Trophoblast cell (in vitro differentiated cells and primary cell): ENCODE results near the gene MAN1C1.

Source experiments
- DNase-seq, 2 donors: peaks; one replicate each; pipeline ENCODE4 v3.0.0-alpha.2; 2016
- H2AFZ ChIP-seq: 2 replicates; pipeline ENCODE4 v1.6.1; 2013; ENCODE audit warnings: low read length, moderate library complexity, mild to moderate bottlenecking; ENCODE audit not compliant: insufficient read depth, poor library complexity
- H2AK5ac ChIP-seq: 2 replicates; pipeline ENCODE4 v1.6.1; 2013; ENCODE audit warnings: mild to moderate bottlenecking, low read length
- H2BK120ac ChIP-seq: 2 replicates; pipeline ENCODE4 v1.6.1; 2013; ENCODE audit warnings: low read length, mild to moderate bottlenecking, moderate library complexity; ENCODE audit not compliant: insufficient read depth, poor library complexity
- H2BK12ac ChIP-seq: 2 replicates; pipeline ENCODE4 v1.6.1; 2013; ENCODE audit warnings: mild to moderate bottlenecking, low read length, moderate library complexity
- H2BK5ac ChIP-seq: 2 replicates; pipeline ENCODE4 v1.6.1; 2013; ENCODE audit warnings: low read length, low read depth, moderate library complexity, mild to moderate bottlenecking; ENCODE audit not compliant: poor library complexity
- H3K14ac ChIP-seq: 2 replicates; pipeline ENCODE4 v1.6.1; 2013; ENCODE audit warnings: mild to moderate bottlenecking, low read length
- H3K18ac ChIP-seq: 2 replicates; pipeline ENCODE4 v1.6.1; 2013; ENCODE audit warnings: mild to moderate bottlenecking, low read length
- H3K23ac ChIP-seq: 2 replicates; pipeline ENCODE4 v1.6.1; 2013; ENCODE audit warnings: low read length
- H3K27ac ChIP-seq: 2 replicates; pipeline ENCODE4 v1.5.1; 2013; ENCODE audit warnings: low read depth, mild to moderate bottlenecking, inconsistent platforms, low read length, moderate library complexity
- H3K27me3 ChIP-seq: 2 replicates; pipeline ENCODE4 v1.6.1; 2013; ENCODE audit warnings: inconsistent platforms, mild to moderate bottlenecking, low read length, moderate library complexity; ENCODE audit not compliant: insufficient read depth
- H3K36me3 ChIP-seq, 2 experiments: 1 replicate in 1 of 2; 2 replicates in 1 of 2; pipeline ENCODE4 v1.6.1; 2013; ENCODE audit warnings: low read length in 2 of 2, mild to moderate bottlenecking in 2 of 2, moderate library complexity in 1 of 2; ENCODE audit not compliant: insufficient read depth in 2 of 2, control insufficient read depth in 1 of 2
- H3K4ac ChIP-seq: 2 replicates; pipeline ENCODE4 v1.6.1; 2013; ENCODE audit warnings: low read depth, mild to moderate bottlenecking, low read length, moderate library complexity
- H3K4me1 ChIP-seq, 2 experiments: 1 replicate in 1 of 2; 2 replicates in 1 of 2; pipeline ENCODE4 v1.6.1; 2013; ENCODE audit warnings: low read length in 2 of 2, mild to moderate bottlenecking in 2 of 2, moderate library complexity in 1 of 2; ENCODE audit not compliant: insufficient read depth in 2 of 2, control insufficient read depth in 1 of 2
- H3K4me2 ChIP-seq: 2 replicates; pipeline ENCODE4 v1.6.1; 2013; ENCODE audit warnings: inconsistent platforms, mild to moderate bottlenecking, low read length, moderate library complexity
- H3K4me3 ChIP-seq: 2 replicates; pipeline ENCODE4 v1.5.1; 2013; ENCODE audit warnings: mild to moderate bottlenecking, low read depth, low read length, inconsistent platforms
- H3K79me1 ChIP-seq: one replicate; pipeline ENCODE4 v1.6.1; 2013; ENCODE audit warnings: low read length
- H3K79me2 ChIP-seq: 2 replicates; pipeline ENCODE4 v1.6.1; 2013; ENCODE audit warnings: low read length, mild to moderate bottlenecking; ENCODE audit not compliant: control insufficient read depth, insufficient read depth, poor library complexity
- H3K9ac ChIP-seq: 2 replicates; pipeline ENCODE4 v1.6.1; 2013; ENCODE audit warnings: mild to moderate bottlenecking, low read length
- H3K9me3 ChIP-seq: 2 replicates; pipeline ENCODE4 v1.6.1; 2013; ENCODE audit warnings: low read depth, mild to moderate bottlenecking, control low read depth, inconsistent platforms, low read length; ENCODE audit not compliant: insufficient read depth
- H4K12ac ChIP-seq: 2 replicates; pipeline ENCODE4 v1.6.1; 2013; ENCODE audit warnings: low read depth, mild to moderate bottlenecking, low read length, moderate library complexity
- H4K8ac ChIP-seq: 2 replicates; pipeline ENCODE4 v1.6.1; 2013; ENCODE audit warnings: low read depth, mild to moderate bottlenecking, low read length, moderate library complexity
- H4K91ac ChIP-seq: one replicate; pipeline ENCODE4 v1.6.1; 2013; ENCODE audit warnings: low read depth, mild to moderate bottlenecking, low read length, moderate library complexity
- WGBS: extraction: QIAGEN DNeasy Blood & Tissue Kit; methylation state at CpG from one replicate; pipeline ENCODE4 v1.1.7; 2013; ENCODE audit warnings: missing lambda C conversion rate; ENCODE audit not compliant: insufficient read length, insufficient coverage; ENCODE audit errors: extremely low coverage; 5-methylcytosine and 5-hydroxymethylcytosine counted together

MAN1C1 gene

GRCh38 chr1:25641329-25641725 is 24.7 kb downstream of the MAN1C1 start:
- Histone ChIP-seq H4K91ac (no peak overlapping the region), H3K79me2 (no peaks in the 10 kb centered on the region), H3K14ac (no peak overlapping the region), H2BK12ac (no peak overlapping the region), H3K18ac (no peak overlapping the region), H2BK5ac (no peak overlapping the region), H3K9ac (no peak overlapping the region), H2BK120ac (no peak overlapping the region), H3K79me1 (no peaks in the 10 kb centered on the region), H3K4me1 (no peaks in the 10 kb centered on the region), H3K23ac (no peak overlapping the region), H3K4me3 (no peak overlapping the region), H2AK5ac (no peak overlapping the region), H4K12ac (no peak overlapping the region), H3K9me3 (peaks cover 1% of the 10 kb centered on the region), H3K27ac (no peak overlapping the region), H3K36me3 (no peaks in the 10 kb centered on the region), H3K27me3 (no peaks in the 10 kb centered on the region), H2AFZ (no peak overlapping the region), H3K4me2 (no peak overlapping the region), H4K8ac (no peak overlapping the region), H3K4ac (no peak overlapping the region)
- WGBS = no CpG with 5 or more reads among the region's 4 CpGs
- peak; percentile 78 to 97 for DNase-seq

DNA sequence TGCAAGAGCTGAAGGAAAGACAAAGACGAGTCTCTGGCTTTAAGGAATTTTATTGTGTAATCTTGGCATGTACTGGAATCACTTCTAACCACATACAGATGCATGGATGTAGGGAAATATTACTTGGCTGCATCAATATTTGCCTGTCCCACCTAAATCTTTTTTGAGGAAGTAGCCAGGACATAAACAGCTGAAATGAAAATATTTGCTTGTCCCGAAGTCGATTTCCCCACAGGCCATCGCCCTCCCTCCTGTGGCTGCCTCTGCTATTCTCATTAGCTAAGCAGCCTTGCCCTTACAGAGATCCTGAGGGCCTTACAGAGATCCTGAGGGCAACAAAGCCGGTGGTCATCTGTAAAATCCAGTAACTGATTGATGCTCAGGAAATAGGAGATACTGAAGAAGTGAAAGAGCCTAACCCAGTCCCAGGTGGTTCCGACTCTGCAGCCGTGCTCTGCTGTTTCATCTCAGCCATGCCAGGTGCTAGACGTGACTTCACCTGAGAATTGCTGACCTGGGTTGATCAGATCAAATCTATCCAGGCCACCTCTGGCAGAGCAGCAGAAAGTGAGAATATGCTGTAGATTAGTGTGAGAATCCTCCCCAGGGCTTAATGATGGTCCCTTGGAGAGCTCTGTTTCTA is 25.5 kb downstream of the MAN1C1 start:
- no peak overlapping the region for H3K18ac ChIP-seq
- no peaks in the 10 kb centered on the region for H3K79me1 ChIP-seq
- H2BK5ac ChIP-seq = no peak overlapping the region
- H3K9me3 ChIP-seq = no peaks in the 10 kb centered on the region
- H2AK5ac ChIP-seq = no peak overlapping the region
- no peaks in the 10 kb centered on the region for H3K4me1 ChIP-seq
- no peak overlapping the region for H4K8ac ChIP-seq
- no peaks in the 10 kb centered on the region for H3K79me2 ChIP-seq
- H2BK120ac ChIP-seq = no peak overlapping the region
- no peak overlapping the region for H3K27ac ChIP-seq
- no peak overlapping the region for H3K14ac ChIP-seq
- H3K4me2 ChIP-seq = no peak overlapping the region
- no peak overlapping the region for H2BK12ac ChIP-seq
- no peak overlapping the region for H3K23ac ChIP-seq
- H2AFZ ChIP-seq = no peak overlapping the region
- H3K27me3 ChIP-seq = no peaks in the 10 kb centered on the region
- no peak overlapping the region for H3K4me3 ChIP-seq
- no peak overlapping the region for H3K9ac ChIP-seq
- H3K36me3 ChIP-seq = no peaks in the 10 kb centered on the region
- no CpG with 5 or more reads among the region's 8 CpGs for WGBS
- H4K91ac ChIP-seq = no peak overlapping the region
- H4K12ac ChIP-seq = no peak overlapping the region
- H3K4ac ChIP-seq = no peak overlapping the region
- peak; percentile 75 to 78 for DNase-seq

DNA sequence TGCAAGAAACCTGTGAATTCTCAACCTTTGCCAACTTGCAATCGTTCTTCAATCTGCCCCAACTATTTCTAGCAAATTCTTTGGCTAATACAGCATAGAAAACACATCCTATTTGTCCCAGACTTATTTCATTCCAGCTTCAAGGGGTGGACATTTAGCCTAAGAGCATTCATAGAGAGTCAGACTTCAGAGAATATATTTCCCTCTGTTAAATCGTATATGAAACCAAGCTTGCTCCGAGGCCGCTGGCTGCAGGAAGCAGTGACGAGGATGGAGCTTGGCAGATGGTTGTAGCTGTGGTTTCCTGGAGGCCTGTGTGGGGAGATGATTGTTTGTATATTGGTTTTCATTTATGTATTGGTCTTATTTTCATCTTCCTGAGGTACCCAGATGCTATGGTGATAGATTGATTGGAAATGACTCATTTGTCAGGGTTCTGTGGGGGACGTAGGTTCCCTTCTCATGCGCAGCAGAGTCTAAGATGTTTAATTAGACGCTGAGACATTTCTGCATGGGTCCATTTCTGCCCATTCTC is 26.1 kb downstream of the MAN1C1 start:
- Histone ChIP-seq H3K36me3 (no peaks in the 10 kb centered on the region), H3K18ac (no peak overlapping the region), H3K4me2 (no peak overlapping the region), H3K4me1 (no peaks in the 10 kb centered on the region), H2AFZ (no peak overlapping the region), H3K4me3 (no peak overlapping the region), H3K23ac (no peak overlapping the region), H3K14ac (no peak overlapping the region), H2BK120ac (no peak overlapping the region), H2BK12ac (no peak overlapping the region), H3K27me3 (no peaks in the 10 kb centered on the region), H4K8ac (no peak overlapping the region), H2AK5ac (no peak overlapping the region), H4K91ac (no peak overlapping the region), H3K79me2 (no peaks in the 10 kb centered on the region), H4K12ac (no peak overlapping the region), H3K9ac (no peak overlapping the region), H2BK5ac (no peak overlapping the region), H3K27ac (no peak overlapping the region), H3K79me1 (no peaks in the 10 kb centered on the region), H3K4ac (no peak overlapping the region), H3K9me3 (no peaks in the 10 kb centered on the region)
- WGBS = no CpG with 5 or more reads among the region's 8 CpGs
- DNase-seq = no peak

DNA sequence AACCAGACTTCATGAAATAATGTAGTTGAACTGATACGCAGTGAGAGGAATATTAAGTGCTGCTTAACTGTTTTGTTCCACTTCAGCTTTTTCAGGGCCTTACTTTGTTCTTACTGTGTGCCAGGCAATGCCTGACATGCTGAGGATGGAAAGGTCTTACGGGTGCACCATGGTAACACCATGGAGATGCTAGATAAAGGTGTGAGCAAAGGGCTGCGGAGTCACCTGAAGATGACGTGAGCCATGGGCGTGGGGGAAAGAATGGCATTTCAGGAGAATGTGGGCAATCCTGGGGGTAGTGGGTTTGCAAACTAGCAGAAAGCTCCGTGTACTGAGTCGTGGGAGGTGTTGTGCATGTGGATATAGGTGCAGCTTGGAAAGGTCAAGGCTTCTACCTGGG is 27.3 kb downstream of the MAN1C1 start:
- no CpG with 5 or more reads among the region's 7 CpGs for WGBS
- H2AFZ ChIP-seq = no peak overlapping the region

More for the DNA sequence above, 27.3 kb downstream of the MAN1C1 start:
- H3K27ac ChIP-seq = no peak overlapping the region
- H3K23ac ChIP-seq = no peak overlapping the region
- H4K91ac ChIP-seq = no peak overlapping the region
- H2AK5ac ChIP-seq = no peak overlapping the region
- H4K8ac ChIP-seq = no peak overlapping the region
- H3K18ac ChIP-seq = no peak overlapping the region
- H3K4me3 ChIP-seq = no peak overlapping the region
- no peak overlapping the region for H3K9ac ChIP-seq
- no peak overlapping the region for H3K4me2 ChIP-seq
- H3K14ac ChIP-seq = no peak overlapping the region
- H3K36me3 ChIP-seq = no peaks in the 10 kb centered on the region
- no peak overlapping the region for H3K4ac ChIP-seq
- H3K27me3 ChIP-seq = no peaks in the 10 kb centered on the region
- H2BK120ac ChIP-seq = no peak overlapping the region
- no peaks in the 10 kb centered on the region for H3K79me2 ChIP-seq
- no peaks in the 10 kb centered on the region for H3K9me3 ChIP-seq
- H3K79me1 ChIP-seq = no peaks in the 10 kb centered on the region
- peak; percentile 97 to 98 for DNase-seq
- H3K4me1 ChIP-seq = no peaks in the 10 kb centered on the region
- H2BK12ac ChIP-seq = no peak overlapping the region
- no peak overlapping the region for H2BK5ac ChIP-seq
- H4K12ac ChIP-seq = no peak overlapping the region
